HG03558 (cell line): ENCODE results near the gene TMEM91.
"Not testable (repeated sequence)": the region's sequence is repeated elsewhere in the genome, so short reads cannot be mapped to it uniquely, and the experiment has no call there.

Experiments used
- ATAC-seq: cut with Tn5 transposase; IDR thresholded peaks from one replicate; pipeline ENCODE4 v1.9.1; 2021; ENCODE audit warnings: moderate number of reproducible peaks; ENCODE audit not compliant: unreplicated experiment; ENCODE audit errors: extremely low read depth

Gene TMEM91

DNA sequence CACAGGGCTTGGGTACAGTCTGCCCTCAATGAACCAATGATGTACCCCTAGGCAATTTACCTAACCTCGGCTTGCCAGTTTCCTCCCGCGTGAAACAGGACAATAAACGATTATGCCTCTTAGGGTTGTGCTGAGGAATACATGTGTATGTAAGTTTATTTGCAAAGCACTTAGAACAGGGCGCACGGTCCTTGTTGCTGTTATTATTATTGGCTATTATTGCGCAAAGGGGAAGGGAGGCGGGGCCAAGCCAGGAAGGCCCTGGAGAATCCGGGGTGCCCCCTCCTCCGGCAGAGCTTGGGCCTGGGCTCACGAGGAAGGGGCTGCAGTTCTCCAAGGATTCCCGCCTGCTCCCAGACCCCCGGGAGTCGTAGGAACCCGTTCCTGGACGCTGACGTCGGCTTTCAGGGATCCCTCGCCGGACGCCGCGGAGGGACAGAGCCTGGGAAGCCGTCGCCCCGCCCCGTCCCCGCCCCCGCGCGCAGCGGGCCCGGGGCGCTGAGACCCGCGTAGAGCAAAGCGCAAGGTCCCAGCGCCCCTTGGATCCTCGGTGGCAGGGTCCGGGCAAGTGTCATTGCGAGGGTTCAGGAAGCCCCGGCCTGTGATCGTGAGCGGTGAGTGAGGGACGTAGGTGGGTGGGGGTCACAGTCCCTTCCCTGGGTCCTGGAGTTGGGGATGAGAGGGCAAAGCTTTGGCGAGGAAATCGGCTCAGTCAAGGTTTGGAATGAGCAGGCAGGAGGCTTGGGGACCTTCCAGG lies at the start of gene TMEM91:
TMEM91 (plus strand) TSS at position 293 of the 757 bp plus-strand sequence. CDS start 1,777 bp downstream, outside the sequence.
- no peak for ATAC-seq

- no peak for ATAC-seq
These were observed 49.2 kb upstream of the TMEM91 start for GRCh38 chr19:41327076-41327575.

GRCh38 chr19:41327576-41328156 lies 48.7 kb upstream of the TMEM91 start:
- no peak for ATAC-seq

- no peak for ATAC-seq
These were observed 48.0 kb upstream of the TMEM91 start for GRCh38 chr19:41328157-41328841.

GRCh38 chr19:41328842-41329225 lies 47.5 kb upstream of the TMEM91 start:
- no peak for ATAC-seq

GRCh38 chr19:41330481-41330880 lies 45.9 kb upstream of the TMEM91 start:
- no peak for ATAC-seq

- no peak for ATAC-seq
These were observed 45.2 kb upstream of the TMEM91 start for GRCh38 chr19:41330946-41331678.

- no peak for ATAC-seq
These were observed 44.3 kb upstream of the TMEM91 start for GRCh38 chr19:41332000-41332399.

DNA sequence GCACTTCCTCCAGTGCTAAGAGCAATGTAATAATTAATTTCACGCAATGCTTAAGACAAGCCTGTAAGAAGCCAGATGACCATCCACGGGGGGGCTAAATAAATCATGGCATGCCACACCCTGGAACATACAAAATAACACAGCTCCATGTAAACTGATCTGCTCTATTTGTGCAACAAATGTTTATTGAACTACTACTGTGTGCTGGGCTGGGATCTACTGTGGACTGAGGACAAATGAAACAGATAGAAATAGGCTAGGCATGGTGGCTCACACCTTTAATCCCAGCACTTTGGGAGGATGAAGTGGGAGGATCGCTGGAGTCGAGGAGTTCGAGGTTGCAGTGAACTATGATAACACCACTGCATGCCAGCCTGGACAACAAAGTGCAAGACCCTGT lies 43.9 kb upstream of the TMEM91 start:
- ATAC-seq = no peak

DNA sequence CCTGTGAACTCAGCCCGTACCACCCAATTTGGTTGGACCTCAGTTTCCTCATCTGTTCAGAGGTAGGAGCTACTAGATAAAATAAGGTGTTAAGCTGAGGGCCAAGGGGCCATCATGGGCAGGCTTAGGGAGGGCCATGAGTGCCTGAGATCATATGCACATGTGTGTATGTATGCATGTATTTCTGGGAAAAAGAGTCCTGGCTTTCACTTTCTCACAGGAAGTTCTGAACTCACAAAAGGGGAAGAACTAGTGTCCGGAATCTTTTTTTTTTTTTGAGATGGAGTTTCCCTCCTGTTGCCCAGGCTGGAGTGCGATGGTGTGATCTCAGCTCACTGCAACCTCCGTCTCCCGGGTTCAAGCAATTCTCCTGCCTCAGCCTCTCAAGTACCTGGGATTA lies 41.5 kb upstream of the TMEM91 start:
- no peak for ATAC-seq

- ATAC-seq = no peak
These were observed 40.9 kb upstream of the TMEM91 start for GRCh38 chr19:41335467-41335866.

GRCh38 chr19:41339936-41340335 lies 36.4 kb upstream of the TMEM91 start:
- no peak for ATAC-seq

GRCh38 chr19:41341669-41342490 lies 34.5 kb upstream of the TMEM91 start:
- no peak for ATAC-seq

GRCh38 chr19:41344162-41344561 lies 32.2 kb upstream of the TMEM91 start:
- ATAC-seq = no peak

DNA sequence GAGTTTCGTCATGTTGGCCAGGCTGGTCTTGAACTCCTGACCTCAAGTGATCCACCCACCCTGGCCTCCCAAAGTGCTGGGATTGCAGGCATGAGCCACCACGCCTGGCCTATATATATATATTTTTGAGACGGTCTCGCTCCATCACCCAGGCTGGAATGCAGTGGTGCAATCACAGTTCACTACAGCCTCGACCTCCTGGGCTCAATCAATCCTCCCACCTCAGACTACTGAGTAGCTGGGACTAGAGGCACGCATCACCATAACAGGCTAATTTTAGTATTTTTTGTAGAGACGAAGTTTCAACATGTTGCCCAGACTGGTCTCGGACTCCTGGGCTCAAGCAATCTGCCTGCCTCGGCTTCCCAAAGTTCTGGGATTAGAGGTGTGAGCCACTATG lies 29.4 kb upstream of the TMEM91 start:
- ATAC-seq = not testable (repeated sequence)

GRCh38 chr19:41350735-41351338 lies 25.5 kb upstream of the TMEM91 start:
- no peak for ATAC-seq

GRCh38 chr19:41351339-41352245 lies 24.7 kb upstream of the TMEM91 start:
- no peak for ATAC-seq

- no peak for ATAC-seq
These were observed 24.1 kb upstream of the TMEM91 start for GRCh38 chr19:41352279-41352608.
